ENCODE results near the gene NFAT5. TPM values are rescaled to one million over a fixed set of nuclear protein-coding genes. Genes with fewer than 3 reads are reported as not detected.

The NFAT5 gene
- total and polyA plus RNA-seq, 9 of the 15 experiments (the other 6 are each of a cell fraction or from before 2014, with no cell fraction given) = 0.78 to 20.5 (median 12.4) TPM

DNA sequence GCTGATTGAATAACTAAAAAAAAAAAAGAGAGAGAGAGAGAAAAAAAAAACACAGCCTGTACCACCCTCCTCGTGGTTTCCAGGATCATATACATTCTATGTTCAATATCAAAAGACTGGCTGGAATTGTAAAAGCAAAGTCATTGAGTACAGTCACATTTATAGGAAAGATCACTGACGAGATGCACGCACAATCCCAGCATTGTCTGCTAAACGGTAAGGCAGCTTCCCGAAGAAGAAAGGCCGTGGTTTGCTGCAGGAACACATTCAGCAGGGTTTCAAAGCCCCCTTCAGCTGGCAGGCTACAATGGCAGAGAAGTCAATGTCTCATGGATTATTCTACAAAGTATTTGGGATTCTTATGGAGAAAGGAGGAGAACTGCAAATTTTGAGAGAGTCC lies 151.3 kb downstream of the NFAT5 start:
- CTCF ChIA-PET (ENCODE audit: low intra/inter-chr PET ratio) = no interaction called here
- no TSS peak for BruUV-seq (replicated peaks)
- H3K36me3 ChIP-seq (ENCODE audit: control insufficient read depth, insufficient read depth, low read length) = peaks cover 55% of the 10 kb centered on the region; the same call in 1 of the 3 replicates
- H3K27me3 ChIP-seq (ENCODE audit: control insufficient read depth in 2 of 2, insufficient read depth in 2 of 2, low read length in 2 of 2) = no peaks in the 10 kb centered on the region; a peak in 1 of 5 replicates
- POLR2A ChIA-PET = interaction anchor here (1.1 to 1.5 kb wide), 2 partner anchors 10 to 11 kb away, joined by 3 to 11 read pairs; partner anchors contain the start of gene NQO1
- WGBS (ENCODE audit: insufficient coverage, low coverage, missing lambda C conversion rate) = 87% methylated on average over 6 of the region's 6 CpGs
- intact Hi-C loops (cut with micrococcal nuclease) (no loop called here), in situ Hi-C loops (cut with MboI) (no loop called here)
- no peak for TF ChIP-seq ZFP36 (IDR thresholded peaks at IDR 0.05; ENCODE audit: low read depth, low read length, partially characterized antibody)
- no peak for TF ChIP-seq MIER1 (IDR thresholded peaks at IDR 0.05; ENCODE audit: low read depth)
- TF ChIP-seq, protein P1, sequence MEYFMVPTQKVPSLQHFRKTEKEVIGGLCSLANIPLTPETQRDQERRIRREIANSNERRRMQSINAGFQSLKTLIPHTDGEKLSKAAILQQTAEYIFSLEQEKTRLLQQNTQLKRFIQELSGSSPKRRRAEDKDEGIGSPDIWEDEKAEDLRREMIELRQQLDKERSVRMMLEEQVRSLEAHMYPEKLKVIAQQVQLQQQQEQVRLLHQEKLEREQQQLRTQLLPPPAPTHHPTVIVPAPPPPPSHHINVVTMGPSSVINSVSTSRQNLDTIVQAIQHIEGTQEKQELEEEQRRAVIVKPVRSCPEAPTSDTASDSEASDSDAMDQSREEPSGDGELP (CRISPR knock-in tag; IDR thresholded peaks at IDR 0.05; ENCODE audit: borderline replicate concordance) = no peak
- TF ChIP-seq, protein P2, sequence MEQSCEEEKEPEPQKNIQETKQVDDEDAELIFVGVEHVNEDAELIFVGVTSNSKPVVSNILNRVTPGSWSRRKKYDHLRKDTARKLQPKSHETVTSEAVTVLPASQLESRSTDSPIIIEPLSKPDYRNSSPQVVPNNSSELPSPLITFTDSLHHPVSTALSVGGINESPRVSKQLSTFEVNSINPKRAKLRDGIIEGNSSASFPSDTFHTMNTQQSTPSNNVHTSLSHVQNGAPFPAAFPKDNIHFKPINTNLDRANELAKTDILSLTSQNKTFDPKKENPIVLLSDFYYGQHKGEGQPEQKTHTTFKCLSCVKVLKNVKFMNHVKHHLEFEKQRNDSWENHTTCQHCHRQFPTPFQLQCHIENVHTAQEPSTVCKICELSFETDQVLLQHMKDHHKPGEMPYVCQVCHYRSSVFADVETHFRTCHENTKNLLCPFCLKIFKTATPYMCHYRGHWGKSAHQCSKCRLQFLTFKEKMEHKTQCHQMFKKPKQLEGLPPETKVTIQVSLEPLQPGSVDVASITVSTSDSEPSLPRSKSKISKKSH (CRISPR knock-in tag; IDR thresholded peaks at IDR 0.05) = no peak
- no peak for TF ChIP-seq ZNF174 (CRISPR knock-in tag; IDR thresholded peaks at IDR 0.05)
- TF ChIP-seq ESRRB (CRISPR knock-in tag; IDR thresholded peaks at IDR 0.05; ENCODE audit: borderline replicate concordance) = no peak
- ATAC-seq (no peak), FAIRE-seq (no peak), DNase-seq (ENCODE audit: extremely low read depth in 1 of 4, low spot score in 3 of 4) (no peak)
- H3K4me3 ChIP-seq = no peak overlapping the region
- peaks cover 6% of the 10 kb centered on the region; the same call in 2 of the 3 replicates for H3K79me2 ChIP-seq (ENCODE audit: control insufficient read depth, insufficient read depth, low read length)
- no peak overlapping the region for H3K9ac ChIP-seq (ENCODE audit: insufficient read depth in 1 of 2, low read depth in 2 of 2, low read length in 2 of 2)
- H2AFZ ChIP-seq (ENCODE audit: low read depth, low read length) = no peak overlapping the region
- no peaks in the 10 kb centered on the region for H3K9me1 ChIP-seq (ENCODE audit: control insufficient read depth, insufficient read depth, low read length)
- H4K20me1 ChIP-seq (replicated peaks; ENCODE audit: control insufficient read depth, insufficient read depth, low read length) = no peaks in the 10 kb centered on the region
- no peak overlapping the region for H3K4me2 ChIP-seq (ENCODE audit: insufficient read depth, low read length)
- no peak overlapping the region for H3K27ac ChIP-seq (ENCODE audit: extremely low read depth, low read depth, low read length)
- no peaks in the 10 kb centered on the region for H3K9me3 ChIP-seq (replicated peaks; ENCODE audit: control insufficient read depth, insufficient read depth, low read depth, low read length)
- H3K4me1 ChIP-seq (replicated peaks in 1 of 2; ENCODE audit: control insufficient read depth in 2 of 2, insufficient read depth in 2 of 2, low read length in 2 of 2) = peaks cover 0 to 6% of the 10 kb centered on the region in 2 experiments; a peak in 2 of 5 replicates

All from K562 (cell line).